CD4-positive, alpha-beta T cell treated with Interleukin-15 for 1 hour (primary cell): Measurements from ENCODE around the gene NOTCH3.
A peak's percentile ranks its signal among the peaks of the same experiment; 100 is the strongest.

Experiments
- DNase-seq: peaks from one replicate; pipeline ENCODE4 v3.0.0-alpha.2; 2020

NOTCH3 gene

GRCh38 chr19:15235781-15236180 is 35.0 kb upstream of the NOTCH3 start:
- no peak for DNase-seq

DNA sequence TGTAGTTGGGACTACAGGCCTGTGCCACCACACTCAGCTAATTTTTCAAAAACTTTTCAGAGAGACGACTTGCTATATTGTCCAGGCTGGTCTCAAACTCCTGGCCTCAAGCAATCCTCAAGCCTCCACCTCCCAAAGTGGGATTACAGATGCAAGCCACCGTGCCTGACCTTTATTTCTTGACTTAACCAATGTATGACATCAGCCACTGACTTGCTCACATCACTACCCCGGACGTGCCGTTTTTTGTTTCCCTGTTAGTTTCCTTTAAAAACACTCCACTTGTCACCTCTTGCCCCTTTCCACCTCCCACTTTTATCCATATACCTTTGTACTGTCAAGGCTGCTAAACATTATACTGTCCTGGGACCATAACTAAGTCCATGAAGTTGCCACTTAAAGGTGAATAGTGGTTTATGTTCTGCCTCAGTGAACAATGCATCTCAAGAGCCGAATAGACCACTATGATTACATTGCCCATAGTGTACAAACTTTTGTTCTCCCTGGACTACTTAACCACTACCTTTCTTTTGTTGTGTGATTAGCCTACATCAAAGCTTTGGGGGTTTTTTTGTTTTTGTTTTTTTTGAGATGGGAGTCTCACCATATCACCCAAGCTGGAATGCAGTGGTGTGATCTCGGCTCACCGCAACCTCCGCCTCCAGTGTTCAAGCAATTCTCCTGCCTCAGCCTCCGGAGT is 33.8 kb upstream of the NOTCH3 start:
- no peak for DNase-seq

DNA sequence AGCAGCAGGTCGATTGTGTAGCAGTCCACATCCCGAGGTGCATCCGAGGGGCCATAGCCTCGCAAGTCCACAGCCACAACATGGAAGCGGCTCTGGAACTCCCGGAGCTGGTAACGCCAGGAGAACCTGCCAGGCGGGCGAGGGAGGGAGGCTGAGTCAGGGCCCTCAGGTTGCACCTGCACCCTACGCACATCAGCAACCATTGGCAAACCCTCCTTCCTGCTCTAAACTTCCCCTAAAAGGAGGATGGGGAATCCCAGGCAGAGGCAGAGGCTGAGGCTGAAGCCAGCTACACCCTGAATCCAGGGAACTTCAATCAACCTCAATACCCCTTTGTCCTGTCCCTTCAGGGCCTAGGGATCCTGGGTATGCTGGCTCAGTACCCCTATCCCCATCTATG is 30.5 kb upstream of the NOTCH3 start:
- no peak for DNase-seq

DNA sequence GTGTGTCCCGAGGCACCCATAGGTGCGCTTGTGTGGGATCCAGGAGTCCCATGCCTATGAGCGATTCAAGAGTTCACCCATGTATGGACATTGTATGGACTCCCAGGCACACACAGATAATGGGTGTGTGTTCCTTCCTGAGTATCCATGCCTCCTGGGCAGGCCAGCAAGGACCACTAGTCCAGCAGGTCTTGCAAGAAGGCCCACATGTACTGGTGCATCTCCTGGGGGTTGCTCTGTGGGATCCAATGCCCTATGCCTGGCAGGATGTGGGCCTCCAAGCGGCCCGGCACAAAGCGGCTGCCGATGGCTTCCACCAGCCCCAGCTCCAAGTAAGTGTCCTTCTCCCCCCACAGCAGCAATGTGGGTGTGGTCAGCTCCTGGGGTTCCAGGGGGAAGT is 26.5 kb upstream of the NOTCH3 start:
- no peak for DNase-seq

GRCh38 chr19:15225760-15226159 is 25.0 kb upstream of the NOTCH3 start:
- DNase-seq = no peak

DNA sequence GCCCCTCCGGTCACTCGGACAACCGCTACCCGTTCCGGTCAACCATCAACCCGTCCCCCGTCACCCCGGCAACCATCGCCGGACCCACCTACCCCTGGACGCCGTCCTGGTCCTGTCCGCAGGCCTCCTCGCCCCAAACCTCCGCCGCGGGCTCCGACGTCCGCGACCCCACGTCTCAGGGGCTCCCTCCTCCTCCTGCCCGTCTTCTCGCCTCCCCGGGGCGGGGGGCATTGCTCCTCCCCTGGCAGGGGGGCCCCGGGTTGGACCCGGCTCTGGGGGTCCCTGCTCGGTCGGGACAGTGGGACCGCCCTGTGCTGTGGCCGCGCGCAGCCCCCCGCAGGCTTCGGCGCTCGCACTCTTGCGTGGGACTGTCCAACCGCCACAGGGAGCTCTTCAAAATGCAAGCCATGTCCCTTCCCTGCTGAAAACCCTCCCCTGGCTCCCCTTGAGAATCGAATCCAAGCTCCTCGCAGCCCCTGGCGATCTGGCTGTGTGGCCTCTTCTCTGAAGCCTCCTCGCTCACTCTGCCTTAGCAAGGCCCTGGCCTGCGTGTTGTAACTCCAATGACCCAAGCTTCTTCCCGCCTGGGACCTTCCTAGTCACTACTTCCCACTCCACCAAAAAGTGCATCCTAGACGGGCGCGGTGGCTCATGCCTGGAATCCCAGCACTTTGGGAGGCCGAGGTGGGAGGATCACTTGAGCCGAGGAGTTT is 23.0 kb upstream of the NOTCH3 start:
- DNase-seq = no peak

DNA sequence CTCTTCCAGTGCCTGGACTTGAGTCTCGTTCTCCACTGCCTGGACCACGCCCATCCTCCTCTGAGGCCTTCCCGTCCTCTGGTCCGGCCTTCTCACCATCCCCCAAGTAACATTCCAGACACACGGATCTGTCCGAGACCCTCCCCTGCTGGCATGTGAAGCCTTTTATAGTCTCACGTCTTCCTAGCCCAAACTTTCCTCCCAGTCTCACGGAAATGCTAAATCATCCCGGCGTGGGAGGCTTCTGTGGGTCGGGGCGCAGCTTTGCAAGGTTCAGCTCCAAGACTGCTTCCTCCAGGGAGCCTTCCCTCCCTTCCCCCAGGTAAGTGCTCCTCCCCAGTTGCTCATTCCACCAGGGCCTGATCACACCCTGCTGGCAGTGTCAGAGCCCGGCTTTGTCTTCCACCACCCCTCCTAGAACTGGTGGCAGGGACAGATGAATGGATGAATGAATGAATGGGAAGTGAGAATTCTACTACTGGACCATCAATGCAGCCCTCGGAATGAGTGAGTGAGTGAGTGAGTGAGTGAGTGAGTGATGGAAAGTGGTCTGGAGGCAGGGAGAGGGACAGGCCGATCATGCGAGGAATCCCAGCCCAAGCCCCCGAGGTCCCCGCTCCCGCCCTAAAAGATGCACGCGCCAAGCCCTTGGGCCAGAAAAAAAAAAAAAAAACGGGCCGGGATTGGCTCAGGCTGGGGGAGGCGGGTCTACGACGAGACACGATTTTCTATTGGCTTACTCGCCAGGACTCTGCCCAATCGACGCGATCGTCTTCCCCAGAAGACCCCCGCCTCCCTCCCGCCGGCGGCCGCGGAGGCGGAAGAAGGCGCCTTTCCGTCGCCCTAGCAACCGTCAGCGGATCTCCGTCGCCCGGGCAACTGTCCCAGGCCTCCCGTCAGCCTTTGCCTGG is 22.2 kb upstream of the NOTCH3 start:
- DNase-seq = peak; percentile 88

DNA sequence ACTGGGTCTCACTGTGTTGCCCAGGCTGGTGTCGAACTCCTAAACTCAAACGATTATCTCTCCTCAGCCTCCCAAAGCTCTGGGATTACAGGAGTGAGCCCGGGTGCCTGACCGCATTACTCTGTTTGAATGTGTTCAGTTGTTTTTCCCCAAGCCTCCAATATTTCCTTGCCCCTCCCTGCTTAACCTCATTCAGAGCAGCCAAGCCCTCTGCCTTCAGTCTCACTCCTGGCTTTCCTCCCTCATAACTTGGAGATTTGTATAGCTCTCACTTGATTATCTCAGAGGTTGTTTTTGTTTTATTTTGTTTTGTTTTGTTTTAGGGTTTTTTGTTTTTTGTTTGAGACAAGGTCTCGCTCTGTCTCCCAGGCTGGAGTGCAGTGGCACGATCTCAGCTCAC is 20.0 kb upstream of the NOTCH3 start:
- no peak for DNase-seq

DNA sequence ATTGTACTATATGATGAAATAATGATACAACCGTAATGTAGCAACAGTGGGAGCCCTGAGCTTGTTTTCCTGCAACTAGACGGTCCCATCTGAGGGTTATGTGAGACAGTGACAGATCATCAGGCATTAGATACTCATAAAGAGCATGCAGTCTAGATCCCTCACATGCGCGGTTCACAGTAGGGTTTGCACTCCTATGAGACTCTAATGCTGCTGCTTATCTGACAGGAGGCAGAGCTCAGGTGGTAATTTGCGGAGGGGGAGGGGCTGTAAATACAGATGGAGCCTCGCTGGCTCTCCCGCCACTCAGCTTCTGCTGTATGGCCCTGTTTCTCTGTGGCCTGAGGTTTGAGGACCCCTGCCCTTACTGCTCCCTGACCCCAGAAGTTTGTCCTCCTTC is 17.7 kb upstream of the NOTCH3 start:
- no peak for DNase-seq

DNA sequence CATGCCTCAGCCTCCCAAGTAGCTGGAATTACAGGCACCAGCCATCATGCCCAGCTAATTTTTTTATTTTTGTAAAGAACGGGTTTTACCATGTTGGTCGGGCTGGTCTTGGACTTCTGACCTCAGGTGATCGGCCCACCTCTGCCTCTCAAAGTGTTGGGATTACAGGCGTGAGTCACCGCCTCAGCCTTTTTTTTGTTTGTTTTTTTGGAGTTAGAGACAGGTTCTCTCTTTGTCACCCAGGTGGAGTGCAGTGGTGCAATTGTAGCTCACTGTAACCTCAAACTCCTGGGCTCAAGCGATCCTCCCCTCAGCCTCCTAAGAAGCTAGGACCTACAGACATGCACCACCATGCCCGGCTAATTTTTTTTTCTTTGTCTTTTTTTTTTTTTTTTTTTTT is 15.6 kb upstream of the NOTCH3 start:
- DNase-seq = no peak

- DNase-seq = no peak
These were observed 13.1 kb upstream of the NOTCH3 start for GRCh38 chr19:15213715-15214381.

DNA sequence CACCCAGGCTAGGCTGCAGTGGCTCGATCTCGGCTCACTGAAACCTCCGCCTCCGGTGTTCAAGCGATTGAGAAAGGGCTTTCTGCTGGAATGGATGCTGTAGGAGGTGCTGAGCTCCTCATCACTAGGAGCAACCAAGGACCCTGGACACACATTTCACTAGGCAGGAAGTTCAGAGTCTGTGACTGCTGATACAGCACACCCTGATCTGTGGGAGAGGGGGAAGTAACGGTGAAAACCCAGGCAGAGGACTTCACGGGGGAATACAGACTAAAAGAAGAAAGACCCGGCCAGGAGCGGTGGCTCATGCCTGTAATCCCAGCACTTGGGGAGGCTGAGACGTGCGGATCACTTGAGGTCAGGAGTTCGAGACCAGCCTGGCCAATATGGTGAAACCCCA is 11.9 kb upstream of the NOTCH3 start:
- DNase-seq = no peak

- peak; percentile 84 for DNase-seq
These were observed 9.6 kb upstream of the NOTCH3 start for GRCh38 chr19:15210323-15210781.

- DNase-seq = no peak
These were observed 704 bp upstream of the NOTCH3 start for GRCh38 chr19:15201374-15202023.

DNA sequence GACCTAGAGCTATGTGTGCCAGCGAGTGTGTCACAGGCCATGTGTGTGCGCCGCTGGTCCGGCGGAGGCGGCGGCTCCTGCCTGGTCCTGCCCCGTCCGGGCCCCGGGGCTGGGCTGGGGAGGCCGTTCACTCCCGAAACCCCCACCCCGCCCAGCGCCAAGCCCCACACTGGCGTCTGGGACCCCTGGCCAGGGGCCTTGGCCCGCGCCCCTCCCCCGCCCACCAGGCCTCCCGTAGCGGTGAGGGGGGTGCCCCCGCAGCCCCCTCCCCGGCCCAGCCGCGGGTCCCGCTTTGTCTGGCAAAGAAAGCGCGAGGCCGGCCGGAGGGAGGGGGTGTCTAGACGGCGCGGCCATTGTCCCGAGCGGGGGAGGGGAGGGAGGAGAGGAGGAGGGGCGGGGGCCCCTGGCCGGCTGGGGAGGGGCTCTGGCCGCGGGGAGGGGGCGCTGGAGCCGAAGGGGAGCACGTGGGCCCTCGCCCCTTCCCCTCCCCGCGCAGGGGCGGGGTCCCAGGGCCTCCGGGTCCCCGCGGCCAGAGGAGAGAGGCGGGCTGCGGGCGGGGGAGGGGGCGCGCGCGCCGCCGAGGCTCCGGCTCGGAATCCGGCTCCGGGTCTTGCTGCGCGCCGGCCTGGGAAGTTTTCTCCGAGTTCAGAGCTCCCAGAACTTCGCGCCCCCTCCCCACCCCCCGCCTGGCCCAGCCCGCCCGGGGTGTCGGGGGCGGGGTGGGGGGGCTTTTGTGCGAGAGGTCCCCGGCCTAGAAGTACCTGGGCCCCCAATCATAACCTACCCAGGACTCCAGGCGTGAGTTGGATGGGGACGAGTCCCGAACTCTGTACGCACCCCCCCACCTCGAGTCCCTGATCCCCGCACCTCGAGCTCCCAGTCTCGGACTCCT is 888 bp downstream of the NOTCH3 start:
- DNase-seq = no peak

GRCh38 chr19:15198951-15199660 is 1.7 kb downstream of the NOTCH3 start:
- DNase-seq = no peak

DNA sequence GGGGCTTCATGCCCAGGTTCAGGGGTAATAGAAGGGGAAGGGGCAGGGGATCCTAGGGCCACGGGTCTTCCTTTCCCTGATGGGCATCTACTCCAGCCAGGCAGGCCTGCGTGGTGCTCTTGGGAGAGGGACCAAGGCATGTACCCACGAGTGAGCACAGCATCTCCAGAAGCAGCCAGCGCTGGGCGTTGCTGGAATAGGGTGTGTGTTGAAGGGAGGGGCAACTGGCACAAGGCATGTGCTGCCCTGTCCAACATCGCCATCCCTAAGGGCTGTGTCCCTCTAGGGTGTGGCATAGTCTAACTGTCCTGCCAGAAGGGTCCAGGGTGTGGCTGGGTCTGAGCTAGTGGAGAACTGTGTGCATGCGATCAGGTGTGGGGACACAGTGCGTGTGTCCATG is 2.9 kb downstream of the NOTCH3 start:
- no peak for DNase-seq

GRCh38 chr19:15197275-15197941 is 3.4 kb downstream of the NOTCH3 start:
- DNase-seq = peak; percentile 24

DNA sequence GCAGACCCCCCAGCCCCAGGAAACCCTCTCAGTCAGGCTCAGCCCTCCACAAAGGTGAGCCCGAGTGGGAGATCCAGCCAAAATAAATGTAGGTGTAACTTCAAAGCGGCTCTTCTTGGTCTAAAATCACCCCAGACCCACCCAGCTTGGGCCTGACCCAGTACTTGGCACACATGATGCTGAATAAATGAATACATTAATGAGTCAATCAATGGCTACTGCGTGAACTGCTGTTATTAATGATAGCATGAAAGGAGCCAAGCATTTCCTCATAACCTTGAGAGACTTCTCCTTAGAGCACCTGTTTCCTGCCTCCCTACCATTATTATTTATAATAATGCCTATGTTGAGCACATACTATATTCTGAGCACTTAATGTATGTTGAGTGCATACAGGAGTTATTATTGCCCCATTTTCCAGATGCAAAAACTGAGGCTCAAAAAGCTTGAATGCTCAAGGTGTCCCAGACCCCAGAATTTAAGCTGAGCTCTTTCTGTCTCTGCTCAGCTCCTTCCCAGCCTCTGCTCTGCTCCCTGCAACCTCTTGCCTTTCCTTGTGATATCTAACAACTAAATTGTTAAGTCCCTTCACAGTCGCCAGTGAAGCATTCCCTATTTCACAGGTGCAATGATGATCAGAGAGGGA is 4.3 kb downstream of the NOTCH3 start:
- no peak for DNase-seq
